ENCODE data around the gene CBARP. TPM values are rescaled to one million over a fixed set of nuclear protein-coding genes. Genes with fewer than 3 reads are reported as not detected.

Gene CBARP
- total and polyA plus RNA-seq, 2 of the 13 experiments (the other 11 are each of a cell fraction or from before 2014, with no cell fraction given) = 1.2 to 1.4 TPM

GRCh38 chr19:1283207-1283916, 45.6 kb upstream of the CBARP start (continued):
- TF ChIP-seq DBP (CRISPR knock-in tag; IDR thresholded peaks at IDR 0.05; ENCODE audit: not compliant biosample characterization) (no peak), NONO (IDR thresholded peaks at IDR 0.05) (no peak), NONO (CRISPR knock-in tag; conservative IDR thresholded peaks at IDR 0.05) (peak; percentile 77), SOX13 (IDR thresholded peaks at IDR 0.05) (no peak), SOX13 (CRISPR knock-in tag; conservative IDR thresholded peaks at IDR 0.05 in 1 of 2, IDR thresholded peaks at IDR 0.05 in 1 of 2) (0 out of 4 replicates have a peak, but pooled peaks have one; percentile 25 to 43), NCOR1 (IDR thresholded peaks at IDR 0.05; ENCODE audit: borderline replicate concordance, low read length) (peak; percentile 80; the same call in 1 of the 2 replicates), ZNF446 (CRISPR knock-in tag; IDR thresholded peaks at IDR 0.05) (no peak), TOE1 (CRISPR knock-in tag; IDR thresholded peaks at IDR 0.05) (no peak), ZNF160 (CRISPR knock-in tag; IDR thresholded peaks at IDR 0.05) (no peak), ZMAT3 (CRISPR knock-in tag; conservative IDR thresholded peaks at IDR 0.05) (no peak), NFKBIZ (CRISPR knock-in tag; IDR thresholded peaks at IDR 0.05) (no peak), CENPX (CRISPR knock-in tag; IDR thresholded peaks at IDR 0.05) (no peak), PHF8 (CRISPR knock-in tag; IDR thresholded peaks at IDR 0.05) (peak; percentile 38), MYNN (CRISPR knock-in tag; IDR thresholded peaks at IDR 0.05; ENCODE audit: low read depth) (no peak), CHD2 (IDR thresholded peaks at IDR 0.05; ENCODE audit: low read depth, low read length) (no peak), ZNF460 (CRISPR knock-in tag; IDR thresholded peaks at IDR 0.05; ENCODE audit: borderline replicate concordance) (no peak; the same call in 1 of the 2 replicates), YEATS4 (CRISPR knock-in tag; IDR thresholded peaks at IDR 0.05; ENCODE audit: borderline replicate concordance) (0 out of 2 replicates have a peak, but pooled peaks have one; percentile 51), ZNF512 (CRISPR knock-in tag; IDR thresholded peaks at IDR 0.05) (peak; percentile 24; the same call in 1 of the 2 replicates)
- TF ChIP-seq, protein P1, sequence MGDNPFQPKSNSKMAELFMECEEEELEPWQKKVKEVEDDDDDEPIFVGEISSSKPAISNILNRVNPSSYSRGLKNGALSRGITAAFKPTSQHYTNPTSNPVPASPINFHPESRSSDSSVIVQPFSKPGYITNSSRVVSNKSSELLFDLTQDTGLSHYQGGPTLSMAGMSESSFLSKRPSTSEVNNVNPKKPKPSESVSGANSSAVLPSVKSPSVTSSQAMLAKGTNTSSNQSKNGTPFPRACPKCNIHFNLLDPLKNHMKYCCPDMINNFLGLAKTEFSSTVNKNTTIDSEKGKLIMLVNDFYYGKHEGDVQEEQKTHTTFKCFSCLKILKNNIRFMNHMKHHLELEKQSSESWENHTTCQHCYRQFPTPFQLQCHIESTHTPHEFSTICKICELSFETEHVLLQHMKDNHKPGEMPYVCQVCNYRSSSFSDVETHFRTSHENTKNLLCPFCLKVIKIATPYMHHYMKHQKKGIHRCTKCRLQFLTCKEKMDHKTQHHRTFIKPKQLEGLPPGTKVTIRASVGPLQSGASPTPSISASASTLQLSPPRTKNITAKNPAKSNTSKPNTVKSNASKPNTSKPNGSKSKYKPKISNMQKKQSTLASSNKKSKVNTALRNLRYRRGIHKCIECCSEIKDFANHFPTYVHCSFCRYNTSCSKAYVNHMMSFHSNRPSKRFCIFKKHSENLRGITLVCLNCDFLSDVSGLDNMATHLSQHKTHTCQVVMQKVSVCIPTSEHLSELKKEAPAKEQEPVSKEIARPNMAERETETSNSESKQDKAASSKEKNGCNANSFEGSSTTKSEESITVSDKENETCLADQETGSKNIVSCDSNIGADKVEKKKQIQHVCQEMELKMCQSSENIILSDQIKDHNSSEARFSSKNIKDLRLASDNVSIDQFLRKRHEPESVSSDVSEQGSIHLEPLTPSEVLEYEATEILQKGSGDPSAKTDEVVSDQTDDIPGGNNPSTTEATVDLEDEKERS (CRISPR knock-in tag; IDR thresholded peaks at IDR 0.05) = peak; percentile 74; the same call in 1 of the 2 replicates
- TF ChIP-seq, protein P2, sequence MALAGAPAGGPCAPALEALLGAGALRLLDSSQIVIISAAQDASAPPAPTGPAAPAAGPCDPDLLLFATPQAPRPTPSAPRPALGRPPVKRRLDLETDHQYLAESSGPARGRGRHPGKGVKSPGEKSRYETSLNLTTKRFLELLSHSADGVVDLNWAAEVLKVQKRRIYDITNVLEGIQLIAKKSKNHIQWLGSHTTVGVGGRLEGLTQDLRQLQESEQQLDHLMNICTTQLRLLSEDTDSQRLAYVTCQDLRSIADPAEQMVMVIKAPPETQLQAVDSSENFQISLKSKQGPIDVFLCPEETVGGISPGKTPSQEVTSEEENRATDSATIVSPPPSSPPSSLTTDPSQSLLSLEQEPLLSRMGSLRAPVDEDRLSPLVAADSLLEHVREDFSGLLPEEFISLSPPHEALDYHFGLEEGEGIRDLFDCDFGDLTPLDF (CRISPR knock-in tag; IDR thresholded peaks at IDR 0.05) = no peak
- TF ChIP-seq, protein P3, sequence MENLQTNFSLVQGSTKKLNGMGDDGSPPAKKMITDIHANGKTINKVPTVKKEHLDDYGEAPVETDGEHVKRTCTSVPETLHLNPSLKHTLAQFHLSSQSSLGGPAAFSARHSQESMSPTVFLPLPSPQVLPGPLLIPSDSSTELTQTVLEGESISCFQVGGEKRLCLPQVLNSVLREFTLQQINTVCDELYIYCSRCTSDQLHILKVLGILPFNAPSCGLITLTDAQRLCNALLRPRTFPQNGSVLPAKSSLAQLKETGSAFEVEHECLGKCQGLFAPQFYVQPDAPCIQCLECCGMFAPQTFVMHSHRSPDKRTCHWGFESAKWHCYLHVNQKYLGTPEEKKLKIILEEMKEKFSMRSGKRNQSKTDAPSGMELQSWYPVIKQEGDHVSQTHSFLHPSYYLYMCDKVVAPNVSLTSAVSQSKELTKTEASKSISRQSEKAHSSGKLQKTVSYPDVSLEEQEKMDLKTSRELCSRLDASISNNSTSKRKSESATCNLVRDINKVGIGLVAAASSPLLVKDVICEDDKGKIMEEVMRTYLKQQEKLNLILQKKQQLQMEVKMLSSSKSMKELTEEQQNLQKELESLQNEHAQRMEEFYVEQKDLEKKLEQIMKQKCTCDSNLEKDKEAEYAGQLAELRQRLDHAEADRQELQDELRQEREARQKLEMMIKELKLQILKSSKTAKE (CRISPR knock-in tag; IDR thresholded peaks at IDR 0.05; ENCODE audit: borderline replicate concordance) = peak; percentile 93
